ENCODE results near the gene ANKH.

DNA sequence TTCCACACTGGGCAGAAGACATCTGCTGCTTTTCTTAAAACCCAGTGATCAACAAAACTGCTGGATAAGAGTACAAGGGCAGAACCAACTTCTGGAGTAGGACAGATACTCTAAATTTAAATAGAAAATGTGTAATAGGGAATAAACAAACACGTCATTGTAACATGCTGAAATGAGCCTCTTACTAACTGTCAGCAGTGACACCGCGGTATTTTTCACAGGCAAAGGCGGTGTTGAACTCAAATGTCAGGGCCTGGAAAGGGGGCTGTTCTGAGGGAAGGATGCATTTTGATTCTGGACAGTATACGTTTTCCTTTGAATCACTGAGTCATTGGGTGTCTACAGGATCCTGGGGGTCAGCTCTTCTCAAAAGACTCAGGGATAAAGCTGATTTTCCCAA is 133.5 kb downstream of the ANKH start:
- TF ChIP-seq ISL1 (CRISPR knock-in tag; IDR thresholded peaks at IDR 0.05) (no peak), CSDC2 (CRISPR knock-in tag; IDR thresholded peaks at IDR 0.05) (no peak)
- TF ChIP-seq, protein P1, sequence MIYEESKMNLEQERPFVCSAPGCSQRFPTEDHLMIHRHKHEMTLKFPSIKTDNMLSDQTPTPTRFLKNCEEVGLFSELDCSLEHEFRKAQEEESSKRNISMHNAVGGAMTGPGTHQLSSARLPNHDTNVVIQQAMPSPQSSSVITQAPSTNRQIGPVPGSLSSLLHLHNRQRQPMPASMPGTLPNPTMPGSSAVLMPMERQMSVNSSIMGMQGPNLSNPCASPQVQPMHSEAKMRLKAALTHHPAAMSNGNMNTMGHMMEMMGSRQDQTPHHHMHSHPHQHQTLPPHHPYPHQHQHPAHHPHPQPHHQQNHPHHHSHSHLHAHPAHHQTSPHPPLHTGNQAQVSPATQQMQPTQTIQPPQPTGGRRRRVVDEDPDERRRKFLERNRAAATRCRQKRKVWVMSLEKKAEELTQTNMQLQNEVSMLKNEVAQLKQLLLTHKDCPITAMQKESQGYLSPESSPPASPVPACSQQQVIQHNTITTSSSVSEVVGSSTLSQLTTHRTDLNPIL (CRISPR knock-in tag; IDR thresholded peaks at IDR 0.05; ENCODE audit: low read depth): no peak

All from SK-N-SH treated with all-trans-retinoic acid at 6 μM for 48 hours (cell line).